ENCODE results near the gene RUNX1. TPM values are rescaled to one million over a fixed set of nuclear protein-coding genes. Genes with fewer than 3 reads are reported as not detected.

Gene RUNX1
- total RNA-seq, 1 experiment from 2014 or later, result 55.2 TPM

DNA sequence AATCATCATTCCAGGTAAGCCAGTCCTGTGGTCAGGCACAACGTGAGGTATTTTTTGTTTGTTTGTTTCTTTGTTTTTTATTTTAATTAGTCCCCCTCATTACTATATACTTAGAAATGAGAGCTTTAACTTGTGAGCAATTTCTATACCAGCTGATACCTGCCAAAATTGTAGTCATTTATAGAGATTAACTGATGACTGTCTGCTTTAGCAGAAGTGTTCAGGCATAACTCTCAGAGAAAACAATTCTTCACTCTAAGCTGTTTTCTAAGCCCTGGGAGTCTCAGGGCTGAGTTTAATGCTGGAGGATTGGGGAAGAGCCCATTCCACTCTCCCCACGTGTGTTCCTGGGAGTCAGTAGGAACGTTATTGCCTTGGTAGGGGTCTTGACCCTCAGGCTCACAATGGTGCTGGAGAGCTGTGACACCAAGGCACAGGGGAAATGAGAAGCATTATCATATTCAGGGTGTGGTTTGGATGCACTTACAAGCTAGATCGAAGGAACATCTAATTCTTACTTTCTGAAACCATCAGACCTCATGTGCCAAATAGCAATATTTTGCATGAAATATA is 212.1 kb downstream of the RUNX1 start:
- peaks cover 20% of the 10 kb centered on the region for H3F3A ChIP-seq (ENCODE audit: low read length, unreplicated experiment)
- CTCF ChIA-PET, result interaction anchor here (0.8 to 2.0 kb wide), 3 partner anchors 42 to 92 kb away, joined by 4 to 9 read pairs (median 4); no protein-coding TSS in a partner anchor
- intact Hi-C loops (cut with micrococcal nuclease), result loop anchor here (1.0 to 2.0 kb wide), 3 partner anchors 9 to 42 kb away; no protein-coding TSS in a partner anchor

DNA sequence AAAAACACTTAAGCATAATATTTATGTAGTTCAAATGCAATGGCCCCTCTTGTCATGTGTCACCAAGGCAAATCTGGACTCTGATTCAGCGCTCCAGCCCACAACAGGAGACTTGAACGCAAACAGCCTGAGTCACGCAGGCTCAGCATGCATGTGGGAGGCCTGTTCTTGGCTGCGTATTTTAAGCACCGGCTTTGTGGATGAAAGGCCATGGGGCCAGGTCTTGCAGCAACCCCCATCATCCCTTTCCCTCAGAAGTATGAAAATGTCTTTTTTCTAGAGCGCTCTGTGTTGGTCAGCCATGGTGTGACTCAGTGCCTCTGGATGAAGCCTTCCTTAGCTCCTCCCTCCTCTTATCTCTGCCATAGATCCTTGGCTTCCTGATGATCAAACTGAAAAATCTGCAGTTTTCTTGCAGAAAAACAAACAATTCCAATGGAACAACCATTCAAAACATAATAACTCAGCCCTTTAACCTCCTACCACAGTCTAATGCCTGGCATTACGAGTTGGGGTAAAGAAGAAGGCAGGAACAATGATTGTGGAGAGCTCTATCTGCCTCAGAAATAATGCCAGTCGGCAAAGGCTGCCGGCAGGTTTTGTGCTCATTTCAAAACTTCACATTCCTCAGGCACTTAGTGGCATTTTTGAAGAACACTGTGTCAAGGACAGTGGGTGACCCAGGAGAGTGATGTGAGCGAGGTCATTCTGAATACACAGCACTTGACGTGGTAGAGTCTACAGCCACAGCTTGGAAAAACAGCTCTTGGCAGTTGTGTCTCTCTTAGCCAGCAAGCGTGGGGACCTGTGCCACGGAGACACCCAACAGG is 212.8 kb downstream of the RUNX1 start:
- ATAC-seq (peak; percentile 94), DNase-seq (peak; percentile 99)
- TF ChIP-seq EZH2 (IDR thresholded peaks at IDR 0.05; ENCODE audit: low read length, unreplicated experiment) (no peak), EZH2phosphoT487 (IDR thresholded peaks at IDR 0.05; ENCODE audit: borderline replicate concordance, low read length) (no peak), CTCF (conservative IDR thresholded peaks at IDR 0.05; ENCODE audit: low read depth, low read length) (no peak)
- POLR2A ChIA-PET (ENCODE audit: unreplicated experiment), result interaction anchor here (0.6 to 1.1 kb wide), 8 partner anchors 9 to 90 kb away, joined by 3 to 6 read pairs (median 4); no protein-coding TSS in a partner anchor
- BruUV-seq (replicated peaks), result TSS peak; percentile 80
- peak overlapping the region; percentile 7; the same call in 1 of the 2 replicates for H3K4me3 ChIP-seq (ENCODE audit: low read length)
- intact Hi-C loops (cut with micrococcal nuclease), result loop anchor here (1.0 to 2.0 kb wide), 3 partner anchors 10 to 42 kb away; no protein-coding TSS in a partner anchor
- H4K20me1 ChIP-seq (ENCODE audit: low read length), result no peaks in the 10 kb centered on the region
- H3K9me2 ChIP-seq (replicated peaks; ENCODE audit: low read length), result no peaks in the 10 kb centered on the region
- H3K27ac ChIP-seq (ENCODE audit: low read length), result peak overlapping the region; percentile 88
- no peak overlapping the region for H2AFZ ChIP-seq (ENCODE audit: low read length)
- H3K4me1 ChIP-seq (ENCODE audit: insufficient read depth, low read length), result peaks cover 35% of the 10 kb centered on the region
- peak overlapping the region; percentile 64 for H3K4me2 ChIP-seq (ENCODE audit: low read length)
- no peaks in the 10 kb centered on the region for H3K9me3 ChIP-seq (ENCODE audit: low read length)
- CTCF ChIA-PET, result interaction anchor here (0.8 to 2.0 kb wide), 3 partner anchors 41 to 91 kb away, joined by 4 to 9 read pairs (median 4); no protein-coding TSS in a partner anchor
- H3F3A ChIP-seq (ENCODE audit: low read length, unreplicated experiment), result peaks cover 20% of the 10 kb centered on the region
- peak overlapping the region; percentile 24 for H3K9ac ChIP-seq (ENCODE audit: low read length)
- H3K36me3 ChIP-seq (ENCODE audit: low read depth, low read length), result peaks cover 65% of the 10 kb centered on the region
- no peaks in the 10 kb centered on the region for H3K27me3 ChIP-seq (ENCODE audit: low read length)
- peaks cover 70% of the 10 kb centered on the region for H3K79me2 ChIP-seq (ENCODE audit: low read length)

More for the DNA sequence above, 212.1 kb downstream of the RUNX1 start:
- ATAC-seq, result peak; percentile 3; the same call in 1 of the 2 replicates
- no TSS peak for BruUV-seq (replicated peaks)
- peak overlapping the region; percentile 88 for H3K27ac ChIP-seq (ENCODE audit: low read length)
- POLR2A ChIA-PET (ENCODE audit: unreplicated experiment), result interaction anchor here (0.6 to 1.1 kb wide), 7 partner anchors 8 to 912 kb away, joined by 3 to 5 read pairs (median 3); no protein-coding TSS in a partner anchor
- peak overlapping the region; percentile 7; the same call in 1 of the 2 replicates for H3K4me3 ChIP-seq (ENCODE audit: low read length)
- TF ChIP-seq EZH2phosphoT487 (IDR thresholded peaks at IDR 0.05; ENCODE audit: borderline replicate concordance, low read length) (no peak), CTCF (conservative IDR thresholded peaks at IDR 0.05; ENCODE audit: low read depth, low read length) (no peak), EZH2 (IDR thresholded peaks at IDR 0.05; ENCODE audit: low read length, unreplicated experiment) (no peak)
- H3K27me3 ChIP-seq (ENCODE audit: low read length), result no peaks in the 10 kb centered on the region
- peaks cover 70% of the 10 kb centered on the region for H3K79me2 ChIP-seq (ENCODE audit: low read length)
- peak overlapping the region; percentile 24 for H3K9ac ChIP-seq (ENCODE audit: low read length)
- H2AFZ ChIP-seq (ENCODE audit: low read length), result no peak overlapping the region
- no peaks in the 10 kb centered on the region for H3K9me2 ChIP-seq (replicated peaks; ENCODE audit: low read length)
- H3K36me3 ChIP-seq (ENCODE audit: low read depth, low read length), result peaks cover 65% of the 10 kb centered on the region
- H3K4me2 ChIP-seq (ENCODE audit: low read length), result peak overlapping the region; percentile 62
- H3K4me1 ChIP-seq (ENCODE audit: insufficient read depth, low read length), result peaks cover 35% of the 10 kb centered on the region
- DNase-seq, result no peak
- peaks cover 6% of the 10 kb centered on the region; the same call in 1 of the 2 replicates for H4K20me1 ChIP-seq (ENCODE audit: low read length)
- H3K9me3 ChIP-seq (ENCODE audit: low read length), result no peaks in the 10 kb centered on the region
